B cell (primary cell): ENCODE measurements around the gene MDH2. TPM values are rescaled to one million over a fixed set of nuclear protein-coding genes. Genes with fewer than 3 reads are reported as not detected.
"Not testable (repeated sequence)": the region's sequence is repeated elsewhere in the genome, so short reads cannot be mapped to it uniquely, and the experiment has no call there.

Experiments
- ATAC-seq: fragments of 200-7000 bp; cut with Tn5 transposase; one replicate; pipeline ENCODE4 v1.10.0; 2021; ENCODE audit warnings: low read depth, mild to moderate bottlenecking, moderate number of reproducible peaks, moderate library complexity
- CTCF ChIA-PET: fragments of 350-600 bp; sonication (Branson Sonifier 250); formaldehyde crosslinking; loops from one replicate; lab custom pipeline; 2021; ENCODE audit warnings: antibody characterized with exemption, inconsistent platforms; lab: Charles Lee
- POLR2A ChIA-PET: fragments of 350-600 bp; sonication (Branson Sonifier 250); formaldehyde crosslinking; loops from one replicate; lab custom pipeline; 2021; ENCODE audit warnings: antibody characterized with exemption; lab: Charles Lee
- DNase-seq: peaks from one replicate; pipeline ENCODE4 v3.0.0; 2013
- H2AFZ ChIP-seq: 2 replicates; pipeline ENCODE4 v1.6.1; 2012; ENCODE audit warnings: mild to moderate bottlenecking, low read depth, low read length; ENCODE audit not compliant: insufficient read depth, poor library complexity, severe bottlenecking
- H3K27ac ChIP-seq, 2 donors: 1 replicate in 1 of 2; 2 replicates in 1 of 2; pipeline ENCODE4 v1.5.1; 2012 to 2013; ENCODE audit warnings: low read length in 2 of 2, mild to moderate bottlenecking in 2 of 2, moderate library complexity in 1 of 2
- H3K27me3 ChIP-seq, 4 experiments: fragments of 200-600 bp in 1 of 4; sonication (generic) in 1 of 4; replicated peaks in 1 of 4; 1 replicate in 2 of 4; 2 replicates in 2 of 4; pipeline versions ENCODE4 v1.6.1 to v1.7.0; 2013 to 2016; ENCODE audit warnings: low read length in 3 of 4, mild to moderate bottlenecking in 2 of 4, mixed read lengths in 1 of 4, moderate library complexity in 1 of 4; ENCODE audit not compliant: insufficient read depth in 4 of 4, control insufficient read depth in 3 of 4; ENCODE audit errors: control extremely low read depth in 1 of 4
- H3K36me3 ChIP-seq, 2 experiments: replicated peaks in 1 of 2; 1 replicate in 1 of 2; 2 replicates in 1 of 2; pipeline versions ENCODE4 v1.6.1 to v1.7.1; 2013; ENCODE audit warnings: low read length in 1 of 2; ENCODE audit not compliant: insufficient read depth in 2 of 2, control insufficient read depth in 1 of 2; ENCODE audit errors: control extremely low read depth in 1 of 2, extremely low read depth in 1 of 2
- H3K4me1 ChIP-seq, 2 donors: fragments of 200-600 bp in 1 of 2; sonication (generic) in 1 of 2; 1 replicate in 1 of 2; 2 replicates in 1 of 2; pipeline versions ENCODE4 v1.5.1 to v1.6.1; 2013 to 2017; ENCODE audit warnings: low read length in 2 of 2; ENCODE audit not compliant: control insufficient read depth in 2 of 2, insufficient read depth in 2 of 2
- H3K4me2 ChIP-seq: replicated peaks from 2 replicates; pipeline ENCODE3; 2012; ENCODE audit warnings: mild to moderate bottlenecking, low read depth, low read length; ENCODE audit not compliant: poor library complexity, severe bottlenecking
- H3K4me3 ChIP-seq, 5 experiments: fragments of 200-600 bp in 1 of 5; sonication (generic) in 1 of 5; 1 replicate in 3 of 5; 2 replicates in 2 of 5; pipeline versions ENCODE4 v1.5.1 to v1.7.0; 2011 to 2016; ENCODE audit warnings: low read length in 4 of 5, mild to moderate bottlenecking in 4 of 5, low read depth in 2 of 5, control low read depth in 1 of 5, moderate library complexity in 1 of 5; ENCODE audit not compliant: insufficient read depth in 1 of 5; ENCODE audit errors: control extremely low read depth in 1 of 5, extremely low read depth in 1 of 5
- H3K79me2 ChIP-seq: fragments of 200-600 bp; sonication (generic); one replicate; pipeline ENCODE4 v1.6.0; 2016; ENCODE audit warnings: low read length; ENCODE audit not compliant: control insufficient read depth, insufficient read depth
- H3K9ac ChIP-seq: fragments of 200-600 bp; sonication (generic); 2 replicates; pipeline ENCODE4 v1.6.1; 2017; ENCODE audit warnings: mild to moderate bottlenecking, low read length, moderate library complexity
- H3K9me3 ChIP-seq, 3 donors: one replicate each; pipeline versions ENCODE4 v1.6.1 to v1.7.1; 2013; ENCODE audit warnings: low read length in 2 of 3; ENCODE audit not compliant: control insufficient read depth in 2 of 3, insufficient read depth in 1 of 3; ENCODE audit errors: control extremely low read depth in 1 of 3
- H4K20me1 ChIP-seq: 2 replicates; pipeline ENCODE4 v1.6.0; 2012; ENCODE audit warnings: mild to moderate bottlenecking, low read length; ENCODE audit not compliant: insufficient read depth, control insufficient read depth, poor library complexity, severe bottlenecking
- H3K27ac Mint-ChIP-seq: one replicate; pipeline ENCODE4 v1.8.0; 2021; ENCODE audit warnings: mixed read lengths
- H3K27me3 Mint-ChIP-seq: one replicate; pipeline ENCODE4 v1.8.0; 2021; ENCODE audit warnings: mixed read lengths
- H3K4me1 Mint-ChIP-seq: one replicate; pipeline ENCODE4 v1.8.0; 2021; ENCODE audit warnings: mixed read lengths
- H3K4me3 Mint-ChIP-seq: one replicate; pipeline ENCODE4 v1.8.0; 2021; ENCODE audit warnings: mixed read lengths
- H3K9me3 Mint-ChIP-seq: one replicate; pipeline ENCODE4 v1.8.0; 2022; ENCODE audit warnings: mixed read lengths; ENCODE audit not compliant: insufficient read depth
- EZH2 ChIP-seq: IDR thresholded peaks from 2 replicates; pipeline ENCODE4 v1.6.1; 2012; ENCODE audit warnings: borderline replicate concordance, low read depth, mild to moderate bottlenecking, moderate library complexity, low read length; ENCODE audit not compliant: insufficient read depth, poor library complexity, severe bottlenecking
- WGBS: methylation state at CpG from one replicate; pipeline ENCODE4 v1.1.5; 2013; ENCODE audit warnings: missing lambda C conversion rate; ENCODE audit not compliant: insufficient coverage; 5-methylcytosine and 5-hydroxymethylcytosine counted together
- intact Hi-C: fragments of 100-400 bp; cut with micrococcal nuclease; formaldehyde crosslinking; loops from one replicate; pipeline ENCODE4 v1.10.0; 2022
- polyA plus RNA-seq: library from polyadenylated mRNA; depleted of rRNA; stranded (reverse); fragments of >200 nt; gene quantifications from 2 replicates; pipeline ENCODE4 v1.2.3, GENCODE V29; 2012
- total RNA-seq, 2 donors: library from RNA; stranded (reverse); fragments of 120-200 nt in 1 of 2; gene quantifications; 1 replicate in 1 of 2; 2 replicates in 1 of 2; pipeline versions ENCODE4 v1.2.3 to v1.2.4, GENCODE V29; 2013 to 2022
- TF ChIP-seq, protein P1 (sequence below): fragments of 200-600 bp; IDR thresholded peaks from one replicate; pipeline ENCODE4 v1.8.0; 2022; ENCODE audit warnings: antibody characterized with exemption, mild to moderate bottlenecking

Gene MDH2
- total and polyA plus RNA-seq, 2 donors (not counting 1 experiment from before 2014, with no cell fraction given), result 76.9 to 77.2 TPM

DNA sequence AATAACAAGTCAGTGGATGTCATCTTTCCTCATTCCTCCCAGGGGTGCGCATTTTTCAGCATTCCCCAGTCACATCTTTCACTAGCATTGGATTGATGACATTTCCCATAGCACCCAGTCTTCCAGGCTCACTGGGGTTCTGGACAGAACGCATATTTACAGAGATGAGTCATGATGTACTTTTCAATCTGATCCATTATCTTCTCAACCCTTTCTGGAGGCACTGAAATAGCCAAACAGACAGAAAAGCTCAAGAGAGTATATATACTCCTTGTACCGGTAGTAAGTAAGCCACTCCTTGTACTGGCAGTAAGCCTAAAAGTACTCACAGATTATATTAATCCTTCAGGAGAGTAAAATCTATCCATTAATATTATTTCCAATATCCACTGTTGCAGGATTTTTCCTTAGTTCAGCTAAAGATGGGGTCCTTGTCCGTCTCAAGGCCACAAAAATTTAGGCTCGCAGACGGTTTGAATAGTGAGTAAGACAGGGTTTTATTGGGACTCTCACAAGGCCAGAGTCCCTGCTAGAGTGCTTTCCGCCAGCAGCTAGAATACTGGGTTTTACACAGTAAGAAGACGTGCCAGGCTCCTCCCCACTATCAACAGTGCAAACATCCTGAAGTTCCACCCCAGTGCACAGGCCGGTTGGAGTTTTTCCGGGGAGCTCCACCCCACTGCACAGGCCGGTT lies 60.8 kb downstream of the MDH2 start:
- no peak overlapping the region for H3K27ac Mint-ChIP-seq
- ATAC-seq, result no peak
- no peaks in the 10 kb centered on the region for H3K79me2 ChIP-seq
- no peaks in the 10 kb centered on the region for H3K9me3 ChIP-seq
- WGBS, result 70% methylated on average over 4 of the region's 11 CpGs
- no peaks in the 10 kb centered on the region for H3K9me3 Mint-ChIP-seq
- H4K20me1 ChIP-seq, result no peaks in the 10 kb centered on the region
- CTCF ChIA-PET, result no interaction called here
- H3K4me1 Mint-ChIP-seq, result no peaks in the 10 kb centered on the region
- H2AFZ ChIP-seq, result no peak overlapping the region
- H3K36me3 ChIP-seq, result no peaks in the 10 kb centered on the region
- no peak overlapping the region for H3K4me3 ChIP-seq
- H3K4me3 Mint-ChIP-seq, result no peak overlapping the region
- intact Hi-C loops, result no loop called here
- H3K27ac ChIP-seq, result no peak overlapping the region
- no peaks in the 10 kb centered on the region for H3K4me1 ChIP-seq
- DNase-seq, result no peak
- H3K9ac ChIP-seq, result no peak overlapping the region
- H3K27me3 ChIP-seq, result no peaks in the 10 kb centered on the region
- TF ChIP-seq, protein P1, sequence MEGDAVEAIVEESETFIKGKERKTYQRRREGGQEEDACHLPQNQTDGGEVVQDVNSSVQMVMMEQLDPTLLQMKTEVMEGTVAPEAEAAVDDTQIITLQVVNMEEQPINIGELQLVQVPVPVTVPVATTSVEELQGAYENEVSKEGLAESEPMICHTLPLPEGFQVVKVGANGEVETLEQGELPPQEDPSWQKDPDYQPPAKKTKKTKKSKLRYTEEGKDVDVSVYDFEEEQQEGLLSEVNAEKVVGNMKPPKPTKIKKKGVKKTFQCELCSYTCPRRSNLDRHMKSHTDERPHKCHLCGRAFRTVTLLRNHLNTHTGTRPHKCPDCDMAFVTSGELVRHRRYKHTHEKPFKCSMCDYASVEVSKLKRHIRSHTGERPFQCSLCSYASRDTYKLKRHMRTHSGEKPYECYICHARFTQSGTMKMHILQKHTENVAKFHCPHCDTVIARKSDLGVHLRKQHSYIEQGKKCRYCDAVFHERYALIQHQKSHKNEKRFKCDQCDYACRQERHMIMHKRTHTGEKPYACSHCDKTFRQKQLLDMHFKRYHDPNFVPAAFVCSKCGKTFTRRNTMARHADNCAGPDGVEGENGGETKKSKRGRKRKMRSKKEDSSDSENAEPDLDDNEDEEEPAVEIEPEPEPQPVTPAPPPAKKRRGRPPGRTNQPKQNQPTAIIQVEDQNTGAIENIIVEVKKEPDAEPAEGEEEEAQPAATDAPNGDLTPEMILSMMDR, result no peak
- no peak for TF ChIP-seq EZH2
- H3K27me3 Mint-ChIP-seq, result peaks cover 3% of the 10 kb centered on the region
- POLR2A ChIA-PET, result no interaction called here
- H3K4me2 ChIP-seq, result no peak overlapping the region

DNA sequence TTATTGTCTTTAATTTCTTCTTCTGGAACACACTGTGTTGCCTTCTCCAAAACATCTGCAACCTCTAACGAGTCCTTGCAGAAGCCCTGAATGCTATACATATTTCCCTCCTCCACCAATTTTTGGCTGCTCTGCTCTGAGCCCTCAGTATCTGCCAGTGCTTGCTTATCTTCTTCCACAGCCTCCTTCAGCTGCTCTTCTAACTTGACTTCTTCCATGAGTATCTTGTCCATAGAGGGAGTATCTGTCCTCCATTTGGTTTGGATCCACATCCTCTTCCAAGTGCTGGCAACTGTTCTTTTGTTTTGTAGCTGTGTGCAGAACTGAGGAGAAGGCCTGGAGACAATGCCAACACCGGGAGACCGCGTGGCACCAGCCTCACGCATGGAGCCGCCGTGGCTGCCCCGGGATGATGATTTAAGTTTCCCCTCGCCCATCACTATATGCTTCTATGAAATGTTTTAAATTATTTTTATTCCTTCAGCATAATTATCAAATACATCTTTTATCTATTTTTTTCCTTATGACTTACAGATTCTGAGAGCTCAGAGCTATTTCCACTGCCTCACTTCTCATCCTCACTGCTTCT lies 65.2 kb downstream of the MDH2 start:
- DNase-seq, H3K4me1 ChIP-seq, H3K9ac ChIP-seq, H3K4me1 Mint-ChIP-seq, H3K9me3 ChIP-seq, H3K27ac Mint-ChIP-seq, H3K4me3 ChIP-seq, CTCF ChIA-PET, H3K4me3 Mint-ChIP-seq, POLR2A ChIA-PET, ATAC-seq, H3K9me3 Mint-ChIP-seq, H3K27ac ChIP-seq, H3K79me2 ChIP-seq, intact Hi-C loops, H2AFZ ChIP-seq, H4K20me1 ChIP-seq, H3K27me3 Mint-ChIP-seq, H3K4me2 ChIP-seq, H3K36me3 ChIP-seq, H3K27me3 ChIP-seq: not testable (repeated sequence)
- no CpG with 5 or more reads among the region's 9 CpGs for WGBS

DNA sequence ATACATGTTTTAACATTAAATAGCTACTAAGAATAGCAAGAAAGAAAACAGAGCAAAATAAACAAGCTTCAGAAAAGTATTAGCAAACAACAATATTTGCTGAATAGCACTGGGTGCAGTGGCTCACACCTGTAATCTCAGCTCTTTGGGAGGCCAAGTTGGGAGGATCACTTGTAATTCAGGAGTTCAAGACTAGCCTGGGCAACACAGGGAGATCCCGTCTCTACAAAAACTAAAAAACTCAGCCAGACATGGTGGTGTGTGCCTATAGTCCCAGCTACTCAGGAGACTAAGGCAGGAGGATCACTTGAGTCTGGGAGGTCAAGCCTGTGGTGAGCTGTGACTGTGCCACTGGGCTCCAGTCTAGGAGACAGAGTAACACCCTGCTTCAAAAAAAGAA lies 66.8 kb downstream of the MDH2 start:
- H3K27ac ChIP-seq, H3K9ac ChIP-seq, intact Hi-C loops, H2AFZ ChIP-seq, H3K36me3 ChIP-seq, ATAC-seq, H3K4me3 ChIP-seq, H3K27me3 ChIP-seq, CTCF ChIA-PET, H3K79me2 ChIP-seq, H3K27me3 Mint-ChIP-seq, DNase-seq, H3K4me1 ChIP-seq, H4K20me1 ChIP-seq, H3K4me2 ChIP-seq, H3K4me3 Mint-ChIP-seq, H3K4me1 Mint-ChIP-seq, H3K9me3 ChIP-seq, H3K9me3 Mint-ChIP-seq: not testable (repeated sequence)
- 100% methylated on average over 1 of the region's 1 CpG for WGBS
- POLR2A ChIA-PET, result interaction anchor here (0.6 kb wide), 1 partner anchor 76 kb away, joined by 5 read pairs; no protein-coding TSS in a partner anchor
- H3K27ac Mint-ChIP-seq, result peak overlapping the region; percentile 8
